Right atrium auricular region (tissue), 2 donors: ENCODE measurements around the gene RIPOR2. TPM values are rescaled to one million over a fixed set of nuclear protein-coding genes. Genes with fewer than 3 reads are reported as not detected.

Experiments
- DNase-seq: peaks from one replicate; pipeline ENCODE4 v3.0.0-alpha.2; 2019; ENCODE audit warnings: low spot score
- H3K27ac ChIP-seq, 2 donors: fragments of 200-600 bp; sonication (generic); 1 replicate in 1 of 2; 2 replicates in 1 of 2; pipeline ENCODE4 v1.5.1; 2016 to 2019
- H3K27me3 ChIP-seq, 2 donors: fragments of 200-600 bp; sonication (generic); one replicate each; pipeline versions ENCODE4 v1.5.1 to v1.6.0; 2017 to 2019
- H3K36me3 ChIP-seq: fragments of 200-600 bp; sonication (generic); one replicate; pipeline ENCODE4 v1.5.1; 2016
- H3K4me1 ChIP-seq, 2 donors: fragments of 200-600 bp; sonication (generic); one replicate each; pipeline versions ENCODE4 v1.5.1 to v1.6.0; 2017 to 2019
- H3K4me3 ChIP-seq, 2 donors: fragments of 200-600 bp; sonication (generic); 1 replicate in 1 of 2; 2 replicates in 1 of 2; pipeline ENCODE4 v1.5.1; 2017 to 2019; ENCODE audit warnings: mild to moderate bottlenecking in 1 of 2, moderate library complexity in 1 of 2
- H3K9me3 ChIP-seq, 2 donors: fragments of 200-600 bp; sonication (generic); one replicate each; pipeline ENCODE4 v1.5.1; 2019
- total RNA-seq, 2 donors: library from RNA; depleted of rRNA; stranded (reverse); fragments of >200 nt; gene quantifications; one replicate each; pipeline ENCODE4 v1.1.0, GENCODE V29; 2016
- TF ChIP-seq, protein P1 (sequence below), 2 donors: fragments of 200-600 bp; sonication (generic); IDR thresholded peaks; one replicate each; pipeline ENCODE4 v1.5.1; 2019; ENCODE audit warnings: antibody characterized with exemption in 2 of 2

Gene RIPOR2
- total RNA-seq, 2 donors from 2014 or later = 2.4 to 7.3 TPM

DNA sequence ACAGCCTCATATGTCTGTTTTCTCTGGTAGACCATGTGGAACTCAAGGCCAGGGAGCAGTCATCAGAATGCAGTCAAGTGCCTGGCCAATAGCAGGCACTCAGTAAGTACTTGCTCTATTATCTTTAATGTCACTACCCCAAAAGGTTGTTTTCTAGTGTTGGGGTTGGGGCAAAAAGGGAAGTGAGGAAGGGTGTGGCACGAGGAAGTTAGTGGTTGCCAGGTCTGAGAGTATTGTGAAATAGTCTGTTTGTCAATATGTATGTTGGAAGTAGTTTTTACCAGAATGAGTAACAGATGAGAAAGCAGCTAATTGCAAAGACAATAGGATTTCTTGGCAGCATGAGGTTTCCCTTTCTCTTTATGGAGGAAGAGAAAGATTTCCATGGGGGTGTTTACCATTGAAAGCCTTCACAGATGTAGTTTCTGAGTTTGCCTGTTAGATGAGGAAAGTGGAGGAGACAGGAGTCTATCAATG lies 77.5 kb downstream of the RIPOR2 start:
- Histone ChIP-seq H3K27me3 (no peaks in the 10 kb centered on the region), H3K36me3 (no peaks in the 10 kb centered on the region), H3K4me3 (no peak overlapping the region), H3K4me1 (peaks cover 0 to 10% of the 10 kb centered on the region in 2 donors), H3K9me3 (no peaks in the 10 kb centered on the region), H3K27ac (peak overlapping the region in 1 of 2 donors; percentile 37)
- TF ChIP-seq, protein P1, sequence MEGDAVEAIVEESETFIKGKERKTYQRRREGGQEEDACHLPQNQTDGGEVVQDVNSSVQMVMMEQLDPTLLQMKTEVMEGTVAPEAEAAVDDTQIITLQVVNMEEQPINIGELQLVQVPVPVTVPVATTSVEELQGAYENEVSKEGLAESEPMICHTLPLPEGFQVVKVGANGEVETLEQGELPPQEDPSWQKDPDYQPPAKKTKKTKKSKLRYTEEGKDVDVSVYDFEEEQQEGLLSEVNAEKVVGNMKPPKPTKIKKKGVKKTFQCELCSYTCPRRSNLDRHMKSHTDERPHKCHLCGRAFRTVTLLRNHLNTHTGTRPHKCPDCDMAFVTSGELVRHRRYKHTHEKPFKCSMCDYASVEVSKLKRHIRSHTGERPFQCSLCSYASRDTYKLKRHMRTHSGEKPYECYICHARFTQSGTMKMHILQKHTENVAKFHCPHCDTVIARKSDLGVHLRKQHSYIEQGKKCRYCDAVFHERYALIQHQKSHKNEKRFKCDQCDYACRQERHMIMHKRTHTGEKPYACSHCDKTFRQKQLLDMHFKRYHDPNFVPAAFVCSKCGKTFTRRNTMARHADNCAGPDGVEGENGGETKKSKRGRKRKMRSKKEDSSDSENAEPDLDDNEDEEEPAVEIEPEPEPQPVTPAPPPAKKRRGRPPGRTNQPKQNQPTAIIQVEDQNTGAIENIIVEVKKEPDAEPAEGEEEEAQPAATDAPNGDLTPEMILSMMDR (IDR thresholded peaks at IDR 0.05) = no peak
- no peak for DNase-seq

DNA sequence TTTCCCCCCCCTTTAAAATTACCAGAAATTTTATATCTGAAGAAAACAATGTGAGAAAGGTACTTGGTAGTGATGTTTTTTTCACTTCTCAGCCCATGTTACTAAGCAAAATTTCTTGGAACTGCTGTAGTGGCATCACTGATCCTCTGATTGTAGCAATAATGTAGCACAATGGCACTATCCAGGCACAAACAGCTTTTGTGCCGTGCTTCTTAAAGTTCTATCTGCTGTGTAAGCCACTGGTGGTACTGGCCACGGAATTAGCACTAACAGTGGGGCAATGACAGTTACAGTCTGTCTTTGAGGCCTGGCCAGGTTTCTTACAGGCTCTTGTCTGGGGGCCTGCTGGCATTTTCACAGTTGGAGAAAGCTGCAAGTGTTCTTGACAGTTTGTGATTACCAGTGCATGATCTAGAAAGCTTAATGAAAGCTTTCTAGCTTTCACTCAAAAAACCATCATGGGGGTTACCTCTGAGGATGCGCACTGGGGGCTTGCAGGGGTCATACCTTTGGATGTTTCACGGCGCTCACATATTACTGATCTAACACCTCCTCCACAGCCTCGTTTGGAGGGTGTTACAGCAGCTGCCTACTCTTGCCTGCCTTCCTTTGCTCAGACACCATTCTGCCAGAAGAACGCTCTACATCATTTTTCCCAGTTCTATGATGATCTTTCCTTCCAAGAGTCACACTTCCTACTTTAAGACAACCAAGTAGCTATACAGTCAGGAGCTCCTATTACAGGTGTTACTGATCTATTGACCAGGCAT lies 78.7 kb downstream of the RIPOR2 start:
- Histone ChIP-seq H3K4me1 (peaks cover 0 to 10% of the 10 kb centered on the region in 2 donors), H3K9me3 (no peaks in the 10 kb centered on the region), H3K27ac (no peak overlapping the region), H3K36me3 (no peaks in the 10 kb centered on the region), H3K4me3 (no peak overlapping the region), H3K27me3 (no peaks in the 10 kb centered on the region)
- TF ChIP-seq, protein P1 (IDR thresholded peaks at IDR 0.05) = no peak
- no peak for DNase-seq

DNA sequence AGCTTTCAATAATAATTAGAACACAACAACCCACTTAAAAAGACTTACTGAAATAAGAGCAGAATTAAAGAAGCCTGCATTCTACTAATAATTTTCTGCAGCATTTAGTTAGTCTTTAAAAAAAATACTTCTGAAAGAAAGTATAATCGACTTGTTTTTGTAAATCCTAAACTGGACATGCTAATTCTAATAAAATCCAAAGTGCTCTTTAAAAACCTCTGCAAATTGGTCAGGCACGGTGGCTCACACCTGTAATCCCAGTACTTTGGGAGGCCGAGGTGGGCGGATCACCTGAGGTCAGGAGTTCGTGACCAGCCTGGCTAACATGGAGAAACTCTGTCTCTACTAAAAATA lies 79.5 kb downstream of the RIPOR2 start:
- no peak for DNase-seq
- TF ChIP-seq, protein P1 (IDR thresholded peaks at IDR 0.05) = peak in 1 of 2 donors; percentile 17
- Histone ChIP-seq H3K27ac (no peak overlapping the region), H3K4me3 (no peak overlapping the region), H3K4me1 (peaks cover 0 to 10% of the 10 kb centered on the region in 2 donors), H3K9me3 (no peaks in the 10 kb centered on the region), H3K27me3 (no peaks in the 10 kb centered on the region), H3K36me3 (no peaks in the 10 kb centered on the region)

- H3K27me3 ChIP-seq = no peaks in the 10 kb centered on the region
- no peak overlapping the region for H3K4me3 ChIP-seq
- H3K4me1 ChIP-seq = peaks cover 0 to 10% of the 10 kb centered on the region in 2 donors
- peak; percentile 69 for DNase-seq
- TF ChIP-seq, protein P1 (IDR thresholded peaks at IDR 0.05) = peak; percentile 66 to 91
- peak overlapping the region in 1 of 2 donors; percentile 38 for H3K27ac ChIP-seq
- no peaks in the 10 kb centered on the region for H3K9me3 ChIP-seq
- H3K36me3 ChIP-seq = no peaks in the 10 kb centered on the region
Measured at GRCh38 chr6:24855395-24856245, 80.1 kb downstream of the RIPOR2 start.

DNA sequence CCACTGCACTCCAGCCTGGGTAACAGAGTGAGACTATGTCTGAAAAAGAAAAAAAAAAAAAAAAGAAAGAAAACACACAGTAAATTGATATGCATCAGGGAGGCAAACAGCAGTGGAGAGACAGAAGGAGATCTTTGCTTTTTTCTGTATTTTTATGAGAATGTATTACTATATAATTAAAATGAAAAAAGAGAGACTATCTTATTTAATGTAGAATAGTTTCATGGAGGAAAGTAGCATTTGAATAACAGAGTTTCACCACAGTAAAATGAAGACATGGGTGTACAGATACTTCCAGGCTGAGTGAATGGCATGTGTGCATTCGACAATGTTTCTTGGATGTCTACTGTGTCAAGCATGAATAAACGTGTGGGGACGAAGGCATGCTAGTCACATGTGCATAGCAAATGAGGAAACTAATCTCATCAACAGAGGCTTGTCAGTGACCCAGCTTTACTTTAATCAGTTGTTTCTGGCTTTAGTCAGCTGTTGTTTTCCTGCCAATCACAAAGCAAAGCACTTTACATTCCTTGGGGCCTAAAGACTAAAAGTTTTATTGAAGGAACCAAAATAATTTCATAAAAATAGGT lies 81.6 kb downstream of the RIPOR2 start:
- no peak for DNase-seq
- TF ChIP-seq, protein P1 (IDR thresholded peaks at IDR 0.05) = no peak
- Histone ChIP-seq H3K4me1 (peaks cover 0 to 10% of the 10 kb centered on the region in 2 donors), H3K27me3 (no peaks in the 10 kb centered on the region), H3K27ac (no peak overlapping the region), H3K36me3 (no peaks in the 10 kb centered on the region), H3K9me3 (no peaks in the 10 kb centered on the region), H3K4me3 (no peak overlapping the region)
